GM19328 (cell line): ENCODE data around the gene SYT2.
"Not testable (repeated sequence)": the region's sequence is repeated elsewhere in the genome, so short reads cannot be mapped to it uniquely, and the experiment has no call there.

ENCODE experiments used
- ATAC-seq: cut with Tn5 transposase; IDR thresholded peaks from one replicate; pipeline ENCODE4 v1.9.1; 2021; ENCODE audit warnings: mild to moderate bottlenecking, moderate library complexity; ENCODE audit not compliant: unreplicated experiment

The SYT2 gene

GRCh38 chr1:202553560-202554038 is 156.7 kb downstream of the SYT2 start:
- no peak for ATAC-seq

- ATAC-seq = not testable (repeated sequence)
Measured at GRCh38 chr1:202553078-202553477, 157.2 kb downstream of the SYT2 start.

GRCh38 chr1:202552615-202553014 is 157.6 kb downstream of the SYT2 start:
- ATAC-seq = not testable (repeated sequence)

GRCh38 chr1:202551683-202552082 is 158.6 kb downstream of the SYT2 start:
- no peak for ATAC-seq

GRCh38 chr1:202550088-202550487 is 160.2 kb downstream of the SYT2 start:
- ATAC-seq = not testable (repeated sequence)

- no peak for ATAC-seq
Measured at GRCh38 chr1:202547215-202547614, 163.0 kb downstream of the SYT2 start.

- peak; percentile 49 for ATAC-seq
Measured at GRCh38 chr1:202546796-202547195, 163.5 kb downstream of the SYT2 start.

- ATAC-seq = not testable (repeated sequence)
Measured at GRCh38 chr1:202546377-202546776, 163.9 kb downstream of the SYT2 start.

GRCh38 chr1:202545647-202546303 is 164.5 kb downstream of the SYT2 start:
- ATAC-seq = not testable (repeated sequence)

- not testable (repeated sequence) for ATAC-seq
Measured at GRCh38 chr1:202544766-202545449, 165.3 kb downstream of the SYT2 start.

- ATAC-seq = not testable (repeated sequence)
Measured at GRCh38 chr1:202543537-202543936, 166.7 kb downstream of the SYT2 start.

- not testable (repeated sequence) for ATAC-seq
Measured at GRCh38 chr1:202542415-202542814, 167.8 kb downstream of the SYT2 start.

- not testable (repeated sequence) for ATAC-seq
Measured at GRCh38 chr1:202540858-202541257, 169.4 kb downstream of the SYT2 start.
